ENCODE data around the gene DNAJB1. TPM values are rescaled to one million over a fixed set of nuclear protein-coding genes. Genes with fewer than 3 reads are reported as not detected.
A peak's percentile ranks its signal among the peaks of the same experiment; 100 is the strongest.

The DNAJB1 gene
- total RNA-seq, 1 donor from 2014 or later: 61.9 TPM

DNA sequence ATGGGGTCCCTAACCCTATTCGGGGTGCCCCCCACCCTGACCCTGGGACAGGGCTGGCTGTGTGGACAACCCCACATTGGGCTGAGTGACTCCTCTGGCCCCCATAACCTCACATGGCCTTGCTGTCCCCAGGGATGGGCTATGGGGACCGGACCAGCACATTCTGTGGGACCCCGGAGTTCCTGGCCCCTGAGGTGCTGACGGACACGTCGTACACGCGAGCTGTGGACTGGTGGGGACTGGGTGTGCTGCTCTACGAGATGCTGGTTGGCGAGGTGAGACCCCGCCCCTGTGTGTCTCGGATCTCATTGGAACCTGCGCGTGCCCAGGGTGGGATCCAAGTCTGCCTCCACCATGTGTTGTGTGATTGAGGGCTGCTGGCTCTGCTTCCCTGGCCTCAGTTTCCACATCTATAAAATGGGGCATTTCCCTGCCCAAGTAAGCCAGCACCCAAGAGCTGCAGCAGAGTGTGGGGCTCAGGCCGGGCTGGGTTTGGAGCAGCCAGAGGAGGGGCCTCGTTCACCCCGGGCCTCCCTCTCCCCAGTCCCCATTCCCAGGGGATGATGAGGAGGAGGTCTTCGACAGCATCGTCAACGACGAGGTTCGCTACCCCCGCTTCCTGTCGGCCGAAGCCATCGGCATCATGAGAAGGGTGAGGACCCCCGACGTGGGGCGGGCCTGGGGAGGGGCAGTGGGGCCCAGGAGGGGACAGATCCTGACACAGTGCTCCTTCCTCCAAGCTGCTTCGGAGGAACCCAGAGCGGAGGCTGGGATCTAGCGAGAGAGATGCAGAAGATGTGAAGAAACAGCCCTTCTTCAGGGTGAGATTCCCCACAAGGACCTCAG, 47.9 kb downstream of the DNAJB1 start:
- H3K4me3 Mint-ChIP-seq: no peak overlapping the region
- H3K27ac ChIP-seq: no peak overlapping the region
- H3K36me3 ChIP-seq: no peaks in the 10 kb centered on the region
- TF ChIP-seq CTCF (IDR thresholded peaks at IDR 0.05) (no peak), EZH2 (IDR thresholded peaks at IDR 0.05) (no peak), EZH2phosphoT487 (IDR thresholded peaks at IDR 0.05) (no peak)
- H2AFZ ChIP-seq (replicated peaks): no peak overlapping the region
- peaks cover 4% of the 10 kb centered on the region for H3K27me3 ChIP-seq
- H3K4me1 ChIP-seq: peaks cover 12% of the 10 kb centered on the region
- no peaks in the 10 kb centered on the region for H3K9me3 ChIP-seq (ENCODE audit: low read depth)
- no peaks in the 10 kb centered on the region for H3K9me3 Mint-ChIP-seq
- no peak overlapping the region for H3K4me2 ChIP-seq
- no peak for DNase-seq (ENCODE audit: low spot score)
- H3K27ac Mint-ChIP-seq: no peak overlapping the region
- peaks cover 2% of the 10 kb centered on the region for H3K36me3 Mint-ChIP-seq
- peaks cover 8% of the 10 kb centered on the region for H3K4me1 Mint-ChIP-seq
- no peak overlapping the region for H3K9ac ChIP-seq
- no peaks in the 10 kb centered on the region for H3K79me2 ChIP-seq (ENCODE audit: low read depth)
- peaks cover 10% of the 10 kb centered on the region for H4K20me1 ChIP-seq (ENCODE audit: low read depth)
- H3K27me3 Mint-ChIP-seq (ENCODE audit: insufficient read depth, low read depth): peaks cover 6% of the 10 kb centered on the region
- H3F3A ChIP-seq (ENCODE audit: low read depth): peaks cover 10% of the 10 kb centered on the region
- no peak overlapping the region for H3K4me3 ChIP-seq

DNA sequence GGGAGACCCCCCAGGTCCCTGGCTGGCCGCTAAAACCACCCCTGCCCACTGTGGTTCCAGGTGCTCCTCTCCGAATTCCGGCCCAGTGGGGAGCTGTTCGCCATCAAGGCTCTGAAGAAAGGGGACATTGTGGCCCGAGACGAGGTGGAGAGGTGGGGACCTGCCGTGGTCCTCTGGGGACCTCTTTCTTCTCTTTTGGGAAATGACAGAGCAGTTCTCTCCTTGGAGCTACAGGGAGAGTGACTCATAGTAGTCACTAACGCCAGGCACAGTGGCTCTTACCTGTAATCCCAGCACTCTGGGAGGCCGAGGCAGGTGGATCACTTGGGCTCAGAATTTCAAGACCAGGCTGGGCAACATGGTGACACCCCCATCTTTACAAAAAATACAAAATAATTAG, 50.4 kb downstream of the DNAJB1 start:
- no peaks in the 10 kb centered on the region for H3K36me3 ChIP-seq

DNA sequence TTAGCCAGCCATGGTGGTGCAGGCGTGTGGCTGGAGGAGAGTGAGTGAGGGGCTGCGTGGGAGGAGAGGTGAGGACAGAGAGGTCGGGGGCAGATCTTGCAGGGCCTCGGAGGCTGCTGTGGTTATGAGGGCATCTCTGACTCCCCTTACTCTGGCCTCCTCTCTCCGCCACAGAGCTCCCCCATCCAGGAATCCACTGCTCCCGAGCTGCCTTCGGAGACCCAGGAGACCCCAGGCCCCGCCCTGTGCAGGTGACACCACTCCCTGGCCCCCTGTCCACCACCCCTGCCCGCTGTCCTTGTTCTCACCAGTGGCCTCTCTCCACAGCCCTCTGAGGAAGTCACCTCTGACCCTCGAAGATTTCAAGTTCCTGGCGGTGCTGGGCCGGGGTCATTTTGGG, 50.8 kb downstream of the DNAJB1 start:
- Histone ChIP-seq H3K4me1 (peaks cover under 1% of the 10 kb centered on the region), H2AFZ (replicated peaks) (no peak overlapping the region), H3K36me3 (no peaks in the 10 kb centered on the region), H3K4me3 (no peak overlapping the region), H3K79me2 (ENCODE audit: low read depth) (no peaks in the 10 kb centered on the region), H4K20me1 (ENCODE audit: low read depth) (peaks cover 10% of the 10 kb centered on the region), H3K9ac (no peak overlapping the region), H3K9me3 (ENCODE audit: low read depth) (no peaks in the 10 kb centered on the region), H3K4me2 (no peak overlapping the region), H3K27me3 (peaks cover under 1% of the 10 kb centered on the region), H3F3A (ENCODE audit: low read depth) (peaks cover 7% of the 10 kb centered on the region), H3K27ac (no peak overlapping the region)
- H3K4me3 Mint-ChIP-seq: no peak overlapping the region
- H3K27me3 Mint-ChIP-seq (ENCODE audit: insufficient read depth, low read depth): peaks cover 2% of the 10 kb centered on the region
- no peaks in the 10 kb centered on the region for H3K4me1 Mint-ChIP-seq
- no peaks in the 10 kb centered on the region for H3K9me3 Mint-ChIP-seq
- TF ChIP-seq EZH2phosphoT487 (IDR thresholded peaks at IDR 0.05) (no peak), EZH2 (IDR thresholded peaks at IDR 0.05) (no peak), CTCF (IDR thresholded peaks at IDR 0.05) (no peak)
- H3K36me3 Mint-ChIP-seq: peaks cover 7% of the 10 kb centered on the region
- H3K27ac Mint-ChIP-seq: no peak overlapping the region
- no peak for DNase-seq (ENCODE audit: low spot score)

More for the DNA sequence above, 50.4 kb downstream of the DNAJB1 start:
- Histone ChIP-seq H3K4me1 (peaks cover 5% of the 10 kb centered on the region), H3K4me3 (no peak overlapping the region), H3K27ac (no peak overlapping the region), H3K4me2 (no peak overlapping the region), H2AFZ (replicated peaks) (no peak overlapping the region), H3K27me3 (peaks cover 4% of the 10 kb centered on the region), H3K9ac (no peak overlapping the region), H3K9me3 (ENCODE audit: low read depth) (no peaks in the 10 kb centered on the region), H3K79me2 (ENCODE audit: low read depth) (no peaks in the 10 kb centered on the region), H4K20me1 (ENCODE audit: low read depth) (peaks cover 10% of the 10 kb centered on the region), H3F3A (ENCODE audit: low read depth) (peaks cover 9% of the 10 kb centered on the region)
- TF ChIP-seq EZH2phosphoT487 (IDR thresholded peaks at IDR 0.05) (no peak), EZH2 (IDR thresholded peaks at IDR 0.05) (no peak), CTCF (IDR thresholded peaks at IDR 0.05) (no peak)
- Mint-ChIP-seq H3K36me3 (peaks cover 7% of the 10 kb centered on the region), H3K9me3 (no peaks in the 10 kb centered on the region), H3K4me1 (peaks cover 1% of the 10 kb centered on the region), H3K4me3 (no peak overlapping the region), H3K27me3 (ENCODE audit: insufficient read depth, low read depth) (peaks cover 2% of the 10 kb centered on the region), H3K27ac (no peak overlapping the region)
- no peak for DNase-seq (ENCODE audit: low spot score)

MicroRNAs encoded within 50 kb of the gene (microRNA counts, 767-probe panel; counts per million panel counts)
- microRNA hsa-miR-639: 460 counts per million, percentile 90 among the panel's probes with 10 or more counts

Small RNA genes lying within 50 kb of the gene (microRNA-seq; reads per million reads assigned to microRNA genes)
- gene MIR639: not detected

Small RNA genes lying within 50 kb of the gene (small RNA-seq; reads per million reads assigned to genes)
- gene SNRPGP15: 0.11 reads per million

Other genes with a start within 250 kb of the DNAJB1 start
- 1.1 and 1.5 TPM in 2 replicates for gene ADGRE5, start 137.0 kb downstream of the DNAJB1 start, total RNA-seq (ENCODE audit: low replicate concordance)
- gene DDX39A, start 99.1 kb downstream of the DNAJB1 start, total RNA-seq (ENCODE audit: low replicate concordance): 38.6 and 92.0 TPM in 2 replicates
- gene PKN1, start 85.1 kb downstream of the DNAJB1 start, total RNA-seq (ENCODE audit: low replicate concordance): 29.0 and 98.6 TPM in 2 replicates
- gene PTGER1, start 43.0 kb downstream of the DNAJB1 start, total RNA-seq (ENCODE audit: low replicate concordance): not detected in 2 replicates
- 23.6 and 83.6 TPM in 2 replicates for gene GIPC1, start 22.3 kb downstream of the DNAJB1 start, total RNA-seq (ENCODE audit: low replicate concordance)
- 41.9 and 96.4 TPM in 2 replicates for gene TECR, start 11.2 kb upstream of the DNAJB1 start, total RNA-seq (ENCODE audit: low replicate concordance)
- gene NDUFB7, start 53.7 kb upstream of the DNAJB1 start, total RNA-seq (ENCODE audit: low replicate concordance): 38.0 and 177 TPM in 2 replicates
- 0.31 TPM in 1 of 2 replicates, not detected in the other for gene CLEC17A, start 64.7 kb upstream of the DNAJB1 start, total RNA-seq (ENCODE audit: low replicate concordance)
- gene ADGRE3, start 156.4 kb upstream of the DNAJB1 start, total RNA-seq (ENCODE audit: low replicate concordance): not detected in 2 replicates
- 20.4 and 34.0 TPM in 2 replicates for gene ZNF333, start 171.7 kb upstream of the DNAJB1 start, total RNA-seq (ENCODE audit: low replicate concordance)

Measured in neural progenitor cell (in vitro differentiated cells).